Neural progenitor cell (in vitro differentiated cells): ENCODE results near the gene TSPAN19.

ENCODE experiments used
- EZH2 ChIP-seq: fragments of 200-600 bp; sonication (generic); IDR thresholded peaks from 2 replicates; pipeline ENCODE4 v1.6.1; 2017; ENCODE audit warnings: antibody characterized with exemption, mild to moderate bottlenecking, moderate library complexity
- EZH2phosphoT487 ChIP-seq: fragments of 200-600 bp; sonication (generic); IDR thresholded peaks from 2 replicates; pipeline ENCODE4 v1.6.1; 2017; ENCODE audit warnings: antibody characterized with exemption
- TF ChIP-seq, protein P1 (sequence below): fragments of 200-600 bp; sonication (generic); IDR thresholded peaks from 2 replicates; pipeline ENCODE4 v1.5.1; 2017; ENCODE audit warnings: antibody characterized with exemption, mild to moderate bottlenecking

DNA sequence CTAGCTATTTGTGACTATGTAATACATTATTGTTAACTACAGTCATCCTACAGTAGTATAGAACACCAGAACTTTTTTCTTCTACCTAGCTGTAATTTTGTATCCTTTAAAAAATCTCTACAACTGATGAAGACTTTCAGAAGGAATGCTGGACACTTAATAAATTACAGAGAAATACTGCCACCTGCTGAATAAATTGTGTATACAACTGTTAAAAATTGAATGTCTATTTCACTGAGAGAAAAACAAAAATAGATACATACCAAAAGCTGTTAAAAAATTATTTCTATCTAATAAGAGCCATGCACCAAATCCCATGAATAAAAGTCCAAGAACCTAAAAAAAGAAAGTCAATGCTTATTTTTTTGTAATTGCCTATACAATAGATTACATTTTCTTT, 6.6 kb downstream of the TSPAN19 start:
- TF ChIP-seq, protein P1, sequence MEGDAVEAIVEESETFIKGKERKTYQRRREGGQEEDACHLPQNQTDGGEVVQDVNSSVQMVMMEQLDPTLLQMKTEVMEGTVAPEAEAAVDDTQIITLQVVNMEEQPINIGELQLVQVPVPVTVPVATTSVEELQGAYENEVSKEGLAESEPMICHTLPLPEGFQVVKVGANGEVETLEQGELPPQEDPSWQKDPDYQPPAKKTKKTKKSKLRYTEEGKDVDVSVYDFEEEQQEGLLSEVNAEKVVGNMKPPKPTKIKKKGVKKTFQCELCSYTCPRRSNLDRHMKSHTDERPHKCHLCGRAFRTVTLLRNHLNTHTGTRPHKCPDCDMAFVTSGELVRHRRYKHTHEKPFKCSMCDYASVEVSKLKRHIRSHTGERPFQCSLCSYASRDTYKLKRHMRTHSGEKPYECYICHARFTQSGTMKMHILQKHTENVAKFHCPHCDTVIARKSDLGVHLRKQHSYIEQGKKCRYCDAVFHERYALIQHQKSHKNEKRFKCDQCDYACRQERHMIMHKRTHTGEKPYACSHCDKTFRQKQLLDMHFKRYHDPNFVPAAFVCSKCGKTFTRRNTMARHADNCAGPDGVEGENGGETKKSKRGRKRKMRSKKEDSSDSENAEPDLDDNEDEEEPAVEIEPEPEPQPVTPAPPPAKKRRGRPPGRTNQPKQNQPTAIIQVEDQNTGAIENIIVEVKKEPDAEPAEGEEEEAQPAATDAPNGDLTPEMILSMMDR, result peak; percentile 76
- TF ChIP-seq EZH2 (no peak), EZH2phosphoT487 (no peak)
